ENCODE data around the gene HIVEP2.

- TF ChIP-seq CTCF (IDR thresholded peaks at IDR 0.05): no peak
- TF ChIP-seq REST (IDR thresholded peaks at IDR 0.05; ENCODE audit: insufficient read depth in 1 of 2, low read depth in 2 of 2, low read length in 1 of 2): no peak
Observed at GRCh38 chr6:142765306-142765705, 179.7 kb downstream of the HIVEP2 start.

All from Panc1 (cell line).